Left ventricle myocardium inferior (tissue), 1 donor: Measurements from ENCODE around the gene CALCOCO2. TPM values are rescaled to one million over a fixed set of nuclear protein-coding genes. Genes with fewer than 3 reads are reported as not detected.
"Not testable (repeated sequence)": the region's sequence is repeated elsewhere in the genome, so short reads cannot be mapped to it uniquely, and the experiment has no call there.

Source experiments
- DNase-seq: peaks from one replicate; pipeline ENCODE4 v3.0.0-alpha.2; 2020
- H3K27ac ChIP-seq: fragments of 200-600 bp; replicated peaks from 2 replicates; pipeline ENCODE4 v1.8.0; 2021
- H3K27me3 ChIP-seq: fragments of 200-600 bp; 2 replicates; pipeline ENCODE4 v1.8.0; 2021; ENCODE audit warnings: low read depth
- H3K36me3 ChIP-seq: fragments of 200-600 bp; 2 replicates; pipeline ENCODE4 v1.8.0; 2021
- H3K4me1 ChIP-seq: fragments of 200-600 bp; 2 replicates; pipeline ENCODE4 v1.8.0; 2021
- H3K4me3 ChIP-seq: fragments of 200-600 bp; 2 replicates; pipeline ENCODE4 v1.8.0; 2021; ENCODE audit warnings: mild to moderate bottlenecking, moderate library complexity
- H3K9me3 ChIP-seq: fragments of 200-600 bp; replicated peaks from 2 replicates; pipeline ENCODE4 v1.8.0; 2021
- intact Hi-C: fragments of 100-400 bp; cut with micrococcal nuclease; formaldehyde crosslinking; loops from one replicate; pipeline ENCODE4 v1.11.0; 2022
- total RNA-seq: library from RNA; stranded (reverse); fragmentation: NEBNext Ultra II Directional; extraction: Animal tissue kit (Norgen Biotek cat#: 25700); gene quantifications from one replicate; pipeline ENCODE4 v1.2.1, GENCODE V29; 2021
- TF ChIP-seq, protein P1 (sequence below): fragments of 200-600 bp; IDR thresholded peaks from 2 replicates; pipeline ENCODE4 v1.8.0; 2021; ENCODE audit warnings: antibody characterized with exemption, mild to moderate bottlenecking, borderline replicate concordance
- donor health status: DM: no; HTN: yes; CAD: no; lungs with severe emphysema.

The CALCOCO2 gene
- total RNA-seq, 1 donor from 2014 or later, result 312 TPM

DNA sequence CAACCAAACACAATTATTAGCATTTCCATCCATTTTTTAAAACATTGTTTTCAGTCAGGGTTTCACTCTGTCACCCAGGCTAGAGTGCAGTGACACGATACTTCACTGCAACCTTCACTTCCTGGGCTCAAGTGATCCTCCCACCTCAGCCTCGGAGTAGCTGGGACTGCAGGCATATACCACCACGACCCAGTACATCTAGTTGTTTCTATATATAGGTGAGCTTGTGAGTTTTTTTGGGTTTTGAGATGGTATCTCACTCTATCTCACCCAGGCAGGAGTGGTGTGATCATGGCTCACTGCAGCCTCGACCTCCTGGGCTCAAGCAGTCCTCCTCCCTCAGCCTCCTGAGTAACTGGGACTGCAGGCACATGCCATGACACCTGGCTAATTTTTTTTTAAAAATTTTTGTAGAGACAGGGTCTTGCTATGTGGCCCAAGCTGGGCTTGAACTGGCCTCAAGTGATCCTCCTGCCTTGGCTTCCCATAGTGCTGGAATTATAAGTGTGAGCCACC, 40.3 kb downstream of the CALCOCO2 start:
- H3K4me3 ChIP-seq, result no peak overlapping the region
- H3K36me3 ChIP-seq, result peaks cover 3% of the 10 kb centered on the region
- peaks cover 57% of the 10 kb centered on the region for H3K4me1 ChIP-seq
- no peak for DNase-seq
- intact Hi-C loops, result no loop called here
- TF ChIP-seq, protein P1, sequence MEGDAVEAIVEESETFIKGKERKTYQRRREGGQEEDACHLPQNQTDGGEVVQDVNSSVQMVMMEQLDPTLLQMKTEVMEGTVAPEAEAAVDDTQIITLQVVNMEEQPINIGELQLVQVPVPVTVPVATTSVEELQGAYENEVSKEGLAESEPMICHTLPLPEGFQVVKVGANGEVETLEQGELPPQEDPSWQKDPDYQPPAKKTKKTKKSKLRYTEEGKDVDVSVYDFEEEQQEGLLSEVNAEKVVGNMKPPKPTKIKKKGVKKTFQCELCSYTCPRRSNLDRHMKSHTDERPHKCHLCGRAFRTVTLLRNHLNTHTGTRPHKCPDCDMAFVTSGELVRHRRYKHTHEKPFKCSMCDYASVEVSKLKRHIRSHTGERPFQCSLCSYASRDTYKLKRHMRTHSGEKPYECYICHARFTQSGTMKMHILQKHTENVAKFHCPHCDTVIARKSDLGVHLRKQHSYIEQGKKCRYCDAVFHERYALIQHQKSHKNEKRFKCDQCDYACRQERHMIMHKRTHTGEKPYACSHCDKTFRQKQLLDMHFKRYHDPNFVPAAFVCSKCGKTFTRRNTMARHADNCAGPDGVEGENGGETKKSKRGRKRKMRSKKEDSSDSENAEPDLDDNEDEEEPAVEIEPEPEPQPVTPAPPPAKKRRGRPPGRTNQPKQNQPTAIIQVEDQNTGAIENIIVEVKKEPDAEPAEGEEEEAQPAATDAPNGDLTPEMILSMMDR, result no peak
- no peaks in the 10 kb centered on the region for H3K9me3 ChIP-seq
- peak overlapping the region; percentile 91 for H3K27ac ChIP-seq
- no peaks in the 10 kb centered on the region for H3K27me3 ChIP-seq

DNA sequence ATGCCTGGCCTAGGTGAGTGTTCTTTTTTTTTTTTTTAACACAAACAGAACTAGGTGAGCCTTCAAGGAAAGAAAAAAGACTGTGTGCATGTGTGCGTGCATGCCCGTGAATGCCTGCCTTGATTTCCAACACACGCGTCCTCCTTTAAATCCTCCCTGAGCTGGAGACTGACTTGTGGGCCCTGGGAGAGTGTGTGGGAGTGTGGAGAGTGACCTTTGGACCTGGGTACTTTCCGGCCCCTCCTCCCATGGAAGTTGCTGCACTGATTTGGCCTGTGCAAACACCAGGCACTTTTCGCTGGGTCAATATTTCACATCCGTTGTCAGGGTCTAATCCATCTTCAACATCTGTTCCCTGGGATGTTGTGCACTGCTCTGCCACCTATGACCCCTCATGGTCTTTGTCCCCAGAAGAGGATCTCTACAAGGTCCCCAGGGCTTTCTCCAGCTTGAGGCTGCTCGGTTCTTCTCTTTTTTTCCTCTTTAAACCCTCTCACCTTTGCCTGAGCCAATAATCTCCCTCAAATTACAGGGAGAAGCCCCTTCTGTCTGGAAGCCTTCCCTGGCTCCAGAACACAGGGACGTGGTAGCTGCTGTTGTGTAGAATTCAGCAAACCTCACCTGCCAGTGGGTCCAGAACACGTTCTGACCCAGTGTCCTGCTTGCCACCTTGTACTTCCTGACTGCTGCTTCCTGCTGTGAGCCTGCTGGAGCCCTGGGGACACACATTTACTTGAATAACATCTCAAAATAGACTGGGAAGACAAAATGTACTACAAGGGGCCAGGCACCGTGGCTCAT, 40.9 kb downstream of the CALCOCO2 start:
- Histone ChIP-seq H3K4me1 (peaks cover 59% of the 10 kb centered on the region), H3K27me3 (no peaks in the 10 kb centered on the region)
- intact Hi-C loops, result no loop called here

DNA sequence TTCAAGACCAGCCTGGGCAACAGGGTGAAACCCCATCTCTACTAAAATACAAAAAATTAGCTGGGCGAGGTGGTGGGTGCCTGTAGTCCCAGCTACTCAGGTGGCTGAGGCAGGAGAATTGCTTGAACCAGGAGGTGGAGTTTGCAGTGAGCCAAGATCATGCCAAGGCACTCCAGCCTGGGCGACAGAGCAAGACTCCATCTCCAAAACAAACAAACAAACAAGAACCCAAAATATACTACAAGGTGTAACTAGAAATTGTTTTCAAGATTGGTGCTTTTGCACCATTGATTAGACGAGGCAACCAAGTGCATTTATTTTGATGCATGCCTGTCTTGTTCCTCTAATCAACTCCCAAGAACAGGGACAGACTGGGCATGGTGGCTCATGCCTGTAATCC, 41.6 kb downstream of the CALCOCO2 start:
- peak overlapping the region; percentile 91 for H3K27ac ChIP-seq
- DNase-seq, H3K4me3 ChIP-seq, intact Hi-C loops, H3K27me3 ChIP-seq, H3K9me3 ChIP-seq, H3K36me3 ChIP-seq: not testable (repeated sequence)
- peaks cover 63% of the 10 kb centered on the region for H3K4me1 ChIP-seq

More for the DNA sequence above, 40.9 kb downstream of the CALCOCO2 start:
- TF ChIP-seq, protein P1, result no peak
- peak; percentile 50 for DNase-seq
- Histone ChIP-seq H3K36me3 (no peaks in the 10 kb centered on the region), H3K27ac (peak overlapping the region; percentile 91), H3K4me3 (no peak overlapping the region), H3K9me3 (no peaks in the 10 kb centered on the region)

DNA sequence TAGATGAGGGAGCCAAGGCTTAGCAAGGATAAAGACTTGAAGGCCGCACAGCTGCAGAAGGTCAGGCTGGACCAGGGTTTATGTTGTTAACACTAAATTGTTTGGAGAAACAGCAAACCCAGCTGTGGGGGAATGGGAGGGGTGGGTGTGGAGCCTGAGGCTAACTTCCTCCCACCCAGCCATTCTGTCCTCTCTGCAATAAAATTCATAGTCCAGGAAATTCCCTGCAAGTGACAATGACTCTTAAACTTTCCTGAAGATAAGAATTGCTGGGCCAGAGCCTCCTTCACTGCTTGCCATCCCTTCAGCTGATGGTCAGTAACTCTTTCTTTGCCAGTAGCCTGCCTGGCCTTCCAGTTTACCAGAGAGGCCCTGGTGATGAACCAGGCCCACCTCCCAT, 42.4 kb downstream of the CALCOCO2 start:
- DNase-seq, result peak; percentile 47
- Histone ChIP-seq H3K9me3 (no peaks in the 10 kb centered on the region), H3K4me3 (no peak overlapping the region), H3K4me1 (peaks cover 71% of the 10 kb centered on the region), H3K27me3 (no peaks in the 10 kb centered on the region), H3K27ac (peak overlapping the region; percentile 91), H3K36me3 (no peaks in the 10 kb centered on the region)
- TF ChIP-seq, protein P1, result no peak
- intact Hi-C loops, result no loop called here

DNA sequence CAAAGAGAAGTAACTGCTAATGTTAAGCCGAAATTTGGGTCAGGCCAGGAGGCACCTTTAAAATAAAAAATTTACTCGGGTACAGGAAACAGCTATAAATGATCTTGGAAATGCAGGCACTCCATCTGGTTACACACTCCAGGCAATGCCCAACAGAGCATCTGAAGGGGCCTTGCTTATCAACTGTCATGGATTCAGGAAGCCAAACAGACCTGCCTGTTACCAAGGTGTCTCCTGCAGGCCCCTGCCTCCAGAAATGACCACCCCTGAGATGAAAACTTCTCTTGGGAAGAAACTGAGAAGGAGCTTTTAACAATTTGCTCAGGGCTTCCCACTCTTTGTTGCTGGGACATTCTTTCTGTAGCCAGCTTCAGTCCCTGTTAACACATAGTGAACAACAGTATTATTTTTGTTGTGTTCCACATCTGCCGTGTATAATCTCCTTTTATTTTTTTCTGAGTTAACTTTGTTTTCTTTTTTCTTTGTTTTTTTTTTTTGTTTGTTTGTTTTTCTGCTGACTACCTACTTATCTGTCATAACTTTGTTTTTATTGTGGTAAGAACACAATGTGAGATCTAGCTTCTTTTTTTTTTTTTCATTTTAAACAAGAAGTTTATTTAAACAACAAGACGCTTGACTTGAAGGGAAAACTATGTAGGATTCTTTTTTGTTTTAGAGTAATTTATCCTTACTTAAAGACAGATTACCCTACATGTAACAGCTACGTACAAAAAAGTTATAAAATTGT, 43.0 kb downstream of the CALCOCO2 start:
- TF ChIP-seq, protein P1, result no peak
- no peaks in the 10 kb centered on the region for H3K36me3 ChIP-seq
- H3K9me3 ChIP-seq, result no peaks in the 10 kb centered on the region
- peak overlapping the region; percentile 91 for H3K27ac ChIP-seq
- H3K4me1 ChIP-seq, result peaks cover 77% of the 10 kb centered on the region
- no peak for DNase-seq
- no peaks in the 10 kb centered on the region for H3K27me3 ChIP-seq
- intact Hi-C loops, result no loop called here
- no peak overlapping the region for H3K4me3 ChIP-seq
